A673 (cell line): Measurements from ENCODE around the gene LRP1-AS.

ENCODE experiments used
- CTCF ChIP-seq: fragments of 300-800, 200-600 bp; sonication (generic); conservative IDR thresholded peaks from 2 replicates; pipeline ENCODE4 v1.5.1; 2017; ENCODE audit warnings: low read depth, mild to moderate bottlenecking, antibody characterized with exemption, low read length, moderate library complexity, mixed read lengths
- EZH2 ChIP-seq: fragments of 200-600 bp; sonication (generic); IDR thresholded peaks from 2 replicates; pipeline ENCODE4 v1.6.1; 2017; ENCODE audit warnings: borderline replicate concordance, low read depth, mild to moderate bottlenecking, mixed read lengths, antibody characterized with exemption, low read length; ENCODE audit not compliant: poor library complexity, severe bottlenecking

GRCh38 chr12:57128519-57129247, 18.7 kb downstream of the LRP1-AS start:
- TF ChIP-seq CTCF = no peak
- TF ChIP-seq EZH2 = no peak
